Liver (tissue), 9 donors: Measurements from ENCODE around the gene LNX1. TPM values are rescaled to one million over a fixed set of nuclear protein-coding genes. Genes with fewer than 3 reads are reported as not detected.

Source experiments
- DNase-seq: peaks from one replicate; pipeline ENCODE4 v3.0.0-alpha.2; 2017; ENCODE audit warnings: low spot score
- H3K27ac ChIP-seq, 2 donors: one replicate each; pipeline ENCODE4 v1.7.0; 2013; ENCODE audit warnings: inconsistent platforms in 2 of 2, low read length in 2 of 2, control low read depth in 1 of 2, low read depth in 1 of 2, mild to moderate bottlenecking in 1 of 2
- H3K27me3 ChIP-seq, 4 donors: one replicate each; pipeline versions ENCODE4 v1.6.1 to v1.7.0; 2013; ENCODE audit warnings: low read length in 3 of 4, inconsistent platforms in 1 of 4, mild to moderate bottlenecking in 1 of 4, moderate library complexity in 1 of 4; ENCODE audit not compliant: control insufficient read depth in 4 of 4, insufficient read depth in 4 of 4
- H3K36me3 ChIP-seq, 4 donors: one replicate each; pipeline versions ENCODE4 v1.6.1 to v1.7.0; 2013; ENCODE audit warnings: low read length in 3 of 4, mild to moderate bottlenecking in 3 of 4, low read depth in 1 of 4, moderate library complexity in 1 of 4; ENCODE audit not compliant: control insufficient read depth in 4 of 4, insufficient read depth in 3 of 4
- H3K4me1 ChIP-seq, 4 donors: one replicate each; pipeline versions ENCODE4 v1.6.1 to v1.7.0; 2013; ENCODE audit warnings: low read length in 3 of 4, mild to moderate bottlenecking in 3 of 4, moderate library complexity in 1 of 4; ENCODE audit not compliant: control insufficient read depth in 4 of 4, insufficient read depth in 4 of 4
- H3K4me3 ChIP-seq, 3 donors: one replicate each; pipeline versions ENCODE4 v1.6.1 to v1.7.0; 2013; ENCODE audit warnings: low read length in 3 of 3, control low read depth in 1 of 3, low read depth in 1 of 3, mild to moderate bottlenecking in 1 of 3
- H3K9ac ChIP-seq, 2 donors: one replicate each; pipeline ENCODE4 v1.7.0; 2013; ENCODE audit warnings: low read length in 2 of 2, mild to moderate bottlenecking in 2 of 2, moderate library complexity in 2 of 2, control low read depth in 1 of 2, low read depth in 1 of 2
- H3K9me3 ChIP-seq, 4 donors: one replicate each; pipeline versions ENCODE4 v1.6.1 to v1.7.0; 2013; ENCODE audit warnings: low read length in 3 of 4; ENCODE audit not compliant: control insufficient read depth in 4 of 4
- ATF3 ChIP-seq: IDR thresholded peaks from 2 replicates; pipeline ENCODE4 v1.6.1; 2016; ENCODE audit warnings: antibody characterized with exemption
- CTCF ChIP-seq: fragments of 150-350 bp; IDR thresholded peaks from 2 replicates; pipeline ENCODE4 v1.5.1; 2017; ENCODE audit warnings: improper control_type of control experiment, low read depth, low read length; ENCODE audit not compliant: missing input control
- EGR1 ChIP-seq, 2 donors: IDR thresholded peaks; 2 replicates each; pipeline ENCODE4 v1.6.1; 2016 to 2018; ENCODE audit warnings: antibody characterized with exemption in 2 of 2, low read depth in 2 of 2
- FOXA1 ChIP-seq: IDR thresholded peaks from 2 replicates; pipeline ENCODE4 v1.6.1; 2016; ENCODE audit warnings: antibody characterized with exemption
- FOXA2 ChIP-seq: IDR thresholded peaks from 2 replicates; pipeline ENCODE4 v1.6.1; 2016; ENCODE audit warnings: antibody characterized with exemption
- GABPA ChIP-seq, 2 donors: IDR thresholded peaks in 1 of 2; conservative IDR thresholded peaks in 1 of 2; 2 replicates each; pipeline ENCODE4 v1.6.1; 2016; ENCODE audit warnings: antibody characterized with exemption in 2 of 2, mild to moderate bottlenecking in 1 of 2, moderate library complexity in 1 of 2
- HNF4A ChIP-seq, 2 donors: conservative IDR thresholded peaks; 2 replicates each; pipeline ENCODE4 v1.6.1; 2016; ENCODE audit warnings: antibody characterized with exemption in 2 of 2, mild to moderate bottlenecking in 2 of 2
- HNF4G ChIP-seq: IDR thresholded peaks from 2 replicates; pipeline ENCODE4 v1.6.1; 2016; ENCODE audit warnings: antibody characterized with exemption
- JUND ChIP-seq, 2 donors: IDR thresholded peaks; 2 replicates each; pipeline ENCODE4 v1.6.1; 2016; ENCODE audit warnings: antibody characterized with exemption in 2 of 2
- MAX ChIP-seq: IDR thresholded peaks from 2 replicates; pipeline ENCODE4 v1.6.1; 2016; ENCODE audit warnings: antibody characterized with exemption
- NR2F2 ChIP-seq: IDR thresholded peaks from 2 replicates; pipeline ENCODE4 v1.6.1; 2016; ENCODE audit warnings: antibody characterized with exemption
- RAD21 ChIP-seq, 2 donors: IDR thresholded peaks; 2 replicates each; pipeline ENCODE4 v1.6.1; 2016; ENCODE audit warnings: antibody characterized with exemption in 2 of 2, mild to moderate bottlenecking in 2 of 2
- REST ChIP-seq: IDR thresholded peaks from 2 replicates; pipeline ENCODE4 v1.6.1; 2016; ENCODE audit warnings: antibody characterized with exemption, mild to moderate bottlenecking
- RXRA ChIP-seq, 2 donors: IDR thresholded peaks; 2 replicates each; pipeline ENCODE4 v1.6.1; 2017 to 2018; ENCODE audit warnings: antibody characterized with exemption in 2 of 2, mild to moderate bottlenecking in 1 of 2
- SP1 ChIP-seq: IDR thresholded peaks from 2 replicates; pipeline ENCODE4 v1.6.1; 2018; ENCODE audit warnings: antibody characterized with exemption, mild to moderate bottlenecking
- YY1 ChIP-seq: IDR thresholded peaks from 2 replicates; pipeline ENCODE4 v1.6.1; 2016; ENCODE audit warnings: antibody characterized with exemption, mild to moderate bottlenecking
- ZBTB33 ChIP-seq: IDR thresholded peaks from 2 replicates; pipeline ENCODE4 v1.6.1; 2016; ENCODE audit warnings: antibody characterized with exemption
- WGBS: extraction: QIAGEN DNeasy Blood & Tissue Kit; methylation state at CpG from one replicate; pipeline ENCODE4 v1.1.7; 2013; 5-methylcytosine and 5-hydroxymethylcytosine counted together
- polyA plus RNA-seq, 2 donors: library from polyadenylated mRNA; stranded (reverse) in 1 of 2; unstranded in 1 of 2; fragments of 200-250 nt in 1 of 2; fragments of >200 nt in 1 of 2; fragmentation: Nextera tagmentation in 1 of 2; extraction: Ambion mirVana in 1 of 2; gene quantifications; one replicate each; pipeline versions ENCODE4 v1.2.1 to v1.2.3, GENCODE V29; 2013 to 2015
- total RNA-seq, 2 donors: library from RNA; depleted of rRNA; stranded (reverse); fragments of >200 nt; gene quantifications; one replicate each; pipeline ENCODE4 v1.2.3, GENCODE V29; 2014
- donor health status: healthy.
- donor health status: healthy.
- donor health status: healthy.
- donor health status: healthy.
- donor health status: healthy.

Gene LNX1
- total and polyA plus RNA-seq, 4 donors: 1.5 to 3.4 (median 2.3) TPM

- 91% methylated on average over 1 of the region's 1 CpG for WGBS
- no peak overlapping the region for H3K27ac ChIP-seq
- no peaks in the 10 kb centered on the region for H3K9me3 ChIP-seq
- no peak for TF ChIP-seq REST
- TF ChIP-seq HNF4A (conservative IDR thresholded peaks at IDR 0.05): no peak
- no peak for TF ChIP-seq ZBTB33
- TF ChIP-seq MAX: no peak
- no peak for TF ChIP-seq FOXA2
- TF ChIP-seq RAD21 (IDR thresholded peaks at IDR 0.05): no peak
- TF ChIP-seq JUND (IDR thresholded peaks at IDR 0.05): no peak
- TF ChIP-seq EGR1 (IDR thresholded peaks at IDR 0.05; ENCODE audit: low read depth in 2 of 2): no peak
- TF ChIP-seq CTCF: no peak
- no peak for TF ChIP-seq FOXA1
- no peak for TF ChIP-seq SP1
- TF ChIP-seq RXRA (IDR thresholded peaks at IDR 0.05): no peak
- no peak for TF ChIP-seq HNF4G
- no peak for TF ChIP-seq ATF3
- no peak for TF ChIP-seq NR2F2
- TF ChIP-seq YY1: no peak
- TF ChIP-seq GABPA (IDR thresholded peaks at IDR 0.05 in 1 of 2, conservative IDR thresholded peaks at IDR 0.05 in 1 of 2): no peak
- peaks cover 0 to 34% (median 10%) of the 10 kb centered on the region in 4 donors for H3K36me3 ChIP-seq
- H3K4me3 ChIP-seq: no peak overlapping the region
- DNase-seq: no peak
- no peaks in the 10 kb centered on the region for H3K4me1 ChIP-seq
- H3K27me3 ChIP-seq: no peaks in the 10 kb centered on the region
- H3K9ac ChIP-seq: no peak overlapping the region
Measured at GRCh38 chr4:53441564-53441963, 149.7 kb downstream of the LNX1 start.

- Histone ChIP-seq H3K4me3 (no peak overlapping the region), H3K9me3 (no peaks in the 10 kb centered on the region), H3K36me3 (peaks cover 1 to 5% (median 3%) of the 10 kb centered on the region in 4 donors), H3K27me3 (no peaks in the 10 kb centered on the region), H3K27ac (no peak overlapping the region), H3K4me1 (peaks cover 0 to 4% (median 0%) of the 10 kb centered on the region in 4 donors), H3K9ac (no peak overlapping the region)
- no peak for DNase-seq
- WGBS: 91% methylated on average over 1 of the region's 1 CpG
- TF ChIP-seq FOXA2: no peak
- TF ChIP-seq NR2F2: no peak
- TF ChIP-seq CTCF: no peak
- TF ChIP-seq HNF4A (conservative IDR thresholded peaks at IDR 0.05): no peak
- no peak for TF ChIP-seq GABPA (IDR thresholded peaks at IDR 0.05 in 1 of 2, conservative IDR thresholded peaks at IDR 0.05 in 1 of 2)
- no peak for TF ChIP-seq REST
- TF ChIP-seq ATF3: no peak
- TF ChIP-seq RAD21 (IDR thresholded peaks at IDR 0.05): no peak
- no peak for TF ChIP-seq SP1
- TF ChIP-seq MAX: no peak
- TF ChIP-seq JUND (IDR thresholded peaks at IDR 0.05): no peak
Measured at GRCh38 chr4:53436251-53436650, 155.0 kb downstream of the LNX1 start.
